KOPT-K1 (cell line): ENCODE measurements around the gene ESPL1.

ENCODE experiments used
- H3K27ac ChIP-seq: fragments of 200-600 bp; sonication (generic); 2 replicates; pipeline ENCODE4 v1.5.1; 2016; ENCODE audit warnings: antibody characterized with exemption, mild to moderate bottlenecking, low read depth, low read length; ENCODE audit not compliant: poor library complexity, severe bottlenecking
- H3K36me3 ChIP-seq: fragments of 200-600 bp; sonication (generic); 2 replicates; pipeline ENCODE4 v1.5.1; 2017; ENCODE audit warnings: antibody characterized with exemption, mild to moderate bottlenecking, low read length, moderate library complexity; ENCODE audit not compliant: insufficient read depth
- H3K9me3 ChIP-seq: fragments of 200-600 bp; sonication (generic); 2 replicates; pipeline ENCODE4 v1.5.1; 2017; ENCODE audit warnings: antibody characterized with exemption, low read length, mild to moderate bottlenecking; ENCODE audit not compliant: insufficient read depth, poor library complexity, severe bottlenecking

Gene ESPL1

DNA sequence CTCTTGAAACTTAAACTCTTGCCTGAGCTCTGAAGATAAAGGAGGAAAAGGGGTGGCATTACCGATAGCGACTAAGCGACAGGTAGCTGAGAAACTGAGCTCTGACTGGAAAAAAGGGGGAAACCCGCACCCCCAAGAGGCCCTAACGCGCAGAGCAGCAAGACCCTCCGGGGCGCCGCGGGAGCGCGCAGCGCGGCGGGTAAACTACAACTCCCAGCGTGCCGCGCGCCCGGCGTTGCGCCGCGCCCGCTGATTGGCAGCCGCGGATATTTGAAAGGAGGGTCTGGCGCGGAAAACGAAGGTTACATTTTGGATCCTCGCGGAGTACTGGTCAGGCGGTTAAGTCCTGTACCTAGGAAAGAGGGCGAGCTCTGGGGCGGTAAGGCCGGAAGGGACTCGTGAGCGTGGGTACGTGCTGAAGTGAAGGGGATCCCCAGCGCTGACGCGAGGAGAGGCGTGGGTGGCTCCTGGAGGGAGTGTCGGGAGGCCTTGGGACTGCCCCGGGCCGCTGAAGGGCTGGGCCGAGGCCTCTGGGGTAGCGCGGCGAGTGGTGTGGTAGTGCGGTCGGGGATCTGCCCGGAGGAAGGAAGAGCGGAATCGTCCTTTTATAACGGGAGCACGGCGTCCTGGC, at the start of gene ESPL1:
Gene ESPL1 (plus strand): TSS at position 301 of the 631 bp plus-strand sequence. CDS start 468 bp downstream, outside the sequence.
- peaks cover 43% of the 10 kb centered on the region for H3K36me3 ChIP-seq
- peak within 1 kb of the TSS; percentile 94 for H3K27ac ChIP-seq
- H3K9me3 ChIP-seq, result no peaks in the 10 kb centered on the region

DNA sequence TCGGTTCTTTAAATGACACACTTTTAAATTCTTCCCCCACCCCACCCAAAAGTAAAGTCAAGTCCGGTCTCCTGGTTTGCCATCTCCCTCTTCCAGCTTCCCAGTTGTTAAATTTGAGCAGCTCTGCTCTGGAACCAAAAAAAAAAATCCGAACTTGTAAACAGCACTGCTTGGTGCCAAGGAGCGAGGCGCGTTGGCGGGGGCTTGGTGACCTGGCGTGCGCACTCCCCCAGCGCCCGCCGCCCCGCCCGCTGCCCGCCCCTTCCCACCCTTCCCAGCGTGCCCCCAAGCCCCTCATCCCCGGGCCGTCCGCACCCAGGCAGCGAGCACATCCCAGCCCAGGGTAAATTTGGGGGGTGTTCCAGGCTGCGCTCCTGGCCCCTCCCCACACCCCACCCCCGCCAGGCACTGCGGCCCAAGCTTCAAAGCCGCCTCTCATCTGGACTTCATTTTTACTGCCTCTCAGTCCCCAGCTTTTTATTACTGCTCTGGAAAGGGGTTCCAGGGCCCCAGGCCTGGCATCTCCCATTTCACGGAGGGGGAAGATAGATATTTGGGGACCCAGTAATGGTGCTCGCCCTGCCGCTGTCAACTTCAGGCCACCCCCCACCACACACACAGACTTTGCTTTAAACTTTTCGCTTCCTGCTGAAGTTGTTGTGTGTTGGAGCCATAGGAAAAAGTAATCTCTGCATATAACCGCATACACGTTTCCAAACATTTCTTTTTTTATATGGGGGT, 49.4 kb upstream of the ESPL1 start:
- Histone ChIP-seq H3K9me3 (no peaks in the 10 kb centered on the region), H3K27ac (no peak overlapping the region), H3K36me3 (no peaks in the 10 kb centered on the region)

DNA sequence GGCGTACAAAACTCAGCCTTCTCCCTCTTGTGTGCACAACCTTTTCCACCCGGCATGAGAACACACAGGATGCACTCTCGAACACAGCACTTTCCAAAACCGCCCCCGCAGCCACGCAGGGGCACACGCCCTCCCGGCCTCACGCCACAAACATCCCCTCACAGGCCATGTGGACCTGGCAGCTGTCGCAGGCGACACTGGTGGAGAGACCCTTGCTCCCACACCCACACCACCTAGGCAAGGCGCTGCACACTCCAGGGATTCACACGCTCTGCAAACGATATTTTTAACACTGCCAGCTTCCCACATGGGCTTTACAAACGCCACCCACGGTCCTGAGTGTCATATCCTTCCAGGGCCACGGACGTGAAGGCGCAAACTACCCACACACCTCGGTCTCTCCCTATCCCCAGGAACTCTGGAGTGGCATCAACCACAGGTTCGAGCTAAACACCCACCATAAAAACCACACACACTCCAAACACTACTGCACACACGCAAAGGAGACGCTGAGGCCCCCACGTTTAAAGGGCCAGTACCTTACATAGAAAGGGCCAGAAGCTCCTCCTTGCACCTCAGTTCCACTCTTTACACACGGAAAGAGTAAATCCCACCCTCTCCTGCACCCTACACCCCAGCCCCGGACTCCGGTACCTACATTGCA, 48.7 kb upstream of the ESPL1 start:
- Histone ChIP-seq H3K36me3 (no peaks in the 10 kb centered on the region), H3K27ac (no peak overlapping the region), H3K9me3 (no peaks in the 10 kb centered on the region)

DNA sequence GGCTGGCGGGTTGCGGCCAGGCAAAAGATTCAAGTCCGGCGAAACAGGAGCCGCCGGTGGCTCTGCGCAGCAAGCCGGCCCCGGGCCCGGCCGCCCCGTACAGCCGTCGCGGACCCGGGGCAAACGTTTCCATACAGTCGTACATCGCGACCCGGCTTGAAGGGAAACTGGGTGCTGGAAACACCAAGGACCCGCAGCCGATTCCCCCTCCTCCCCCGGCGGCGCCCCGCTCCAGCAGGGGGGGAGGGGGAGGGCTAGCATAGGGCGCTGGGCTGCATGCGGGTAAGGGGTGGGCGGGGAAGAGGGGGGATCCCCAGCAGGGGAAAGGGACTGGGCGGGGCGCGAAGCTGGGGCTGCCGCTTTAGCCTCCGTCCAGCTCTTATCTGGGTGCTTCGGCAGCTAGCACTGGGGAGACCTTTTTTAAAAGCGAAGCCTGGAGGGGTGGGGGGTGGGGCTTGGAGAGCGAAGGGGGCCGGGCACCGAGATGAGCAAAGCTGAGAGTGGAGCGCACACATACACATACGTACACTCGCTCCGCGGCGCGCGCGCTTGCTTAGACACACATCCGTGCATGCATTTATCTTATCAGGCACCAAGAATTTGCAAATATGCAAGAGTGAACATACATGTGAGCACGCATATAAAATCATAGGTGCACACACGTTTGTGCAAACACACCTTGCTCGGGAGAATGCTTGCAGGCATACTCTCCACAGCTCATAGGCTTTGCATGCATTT, 48.0 kb upstream of the ESPL1 start:
- H3K27ac ChIP-seq, result peak overlapping the region; percentile 56
- H3K36me3 ChIP-seq, result no peaks in the 10 kb centered on the region
- H3K9me3 ChIP-seq, result no peaks in the 10 kb centered on the region

DNA sequence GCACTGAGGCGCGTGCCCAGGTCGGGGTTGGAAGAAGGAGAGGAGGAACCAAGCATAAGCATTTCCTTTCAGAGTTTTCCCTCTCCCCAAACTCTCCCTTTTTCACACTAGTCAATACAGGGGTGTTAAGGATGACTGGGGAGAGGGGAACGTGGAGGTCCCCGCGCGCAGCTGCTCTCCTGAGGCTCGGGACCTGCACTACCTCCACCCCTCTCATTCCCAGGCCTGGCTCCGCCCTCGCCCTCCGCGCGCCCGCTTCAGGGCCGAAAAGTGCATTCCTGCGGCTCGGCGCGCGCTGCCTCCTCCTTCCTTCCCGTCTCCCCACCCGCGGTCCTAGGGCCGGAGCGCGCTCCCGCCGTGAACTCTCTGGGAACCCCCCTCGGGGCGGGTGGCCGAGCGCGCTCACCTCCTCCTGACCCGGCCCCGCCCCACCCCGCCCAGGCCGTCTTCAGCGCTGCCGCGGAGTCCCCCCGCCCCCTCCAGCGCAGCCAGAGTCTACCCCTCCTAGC, 47.4 kb upstream of the ESPL1 start:
- Histone ChIP-seq H3K36me3 (no peaks in the 10 kb centered on the region), H3K9me3 (no peaks in the 10 kb centered on the region), H3K27ac (peak overlapping the region; percentile 56)

DNA sequence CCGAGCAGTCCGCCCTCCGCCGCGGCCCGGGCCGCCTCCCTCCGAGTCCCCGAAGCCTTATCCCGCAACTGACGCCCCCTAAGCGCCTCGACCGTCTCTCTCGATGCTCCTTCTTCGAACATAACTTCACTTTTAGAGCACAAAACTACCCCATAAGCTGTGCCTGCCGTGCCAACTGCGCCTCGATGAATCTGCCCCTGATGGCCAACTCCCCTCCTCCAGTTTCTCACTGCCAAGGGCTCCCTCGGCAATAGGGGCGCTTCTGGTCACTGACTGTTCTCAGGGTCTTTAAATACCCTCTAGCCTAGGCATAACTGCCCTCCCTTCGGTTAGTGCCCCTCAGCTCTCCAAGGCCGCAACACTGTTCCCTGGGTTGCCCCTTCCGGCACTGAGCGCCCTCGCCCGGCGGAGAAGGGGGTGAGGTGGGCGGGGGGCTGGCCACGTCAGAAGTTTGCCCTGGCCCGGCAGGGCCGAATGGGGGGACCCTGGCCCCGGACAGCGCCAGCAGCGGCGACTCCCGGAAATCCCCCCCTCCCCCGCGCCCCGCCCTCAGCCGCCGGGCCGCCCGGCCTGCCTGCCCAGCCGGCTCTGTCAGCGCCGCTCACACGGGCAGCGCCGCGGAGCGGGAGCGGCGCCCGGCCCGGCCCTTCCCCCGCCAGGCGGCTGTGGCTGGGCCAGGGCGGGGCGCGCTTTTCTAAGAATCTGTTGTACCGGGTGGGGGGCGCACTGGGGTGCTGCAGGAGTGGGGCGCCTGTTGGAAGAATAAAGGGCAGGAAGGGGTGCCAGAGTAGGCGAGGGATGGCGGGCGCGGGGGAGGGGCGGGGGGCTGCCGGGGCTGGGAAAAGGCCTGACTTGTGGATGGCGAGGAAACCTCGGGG, 46.7 kb upstream of the ESPL1 start:
- H3K27ac ChIP-seq, result peak overlapping the region; percentile 56
- H3K9me3 ChIP-seq, result no peaks in the 10 kb centered on the region
- no peaks in the 10 kb centered on the region for H3K36me3 ChIP-seq

DNA sequence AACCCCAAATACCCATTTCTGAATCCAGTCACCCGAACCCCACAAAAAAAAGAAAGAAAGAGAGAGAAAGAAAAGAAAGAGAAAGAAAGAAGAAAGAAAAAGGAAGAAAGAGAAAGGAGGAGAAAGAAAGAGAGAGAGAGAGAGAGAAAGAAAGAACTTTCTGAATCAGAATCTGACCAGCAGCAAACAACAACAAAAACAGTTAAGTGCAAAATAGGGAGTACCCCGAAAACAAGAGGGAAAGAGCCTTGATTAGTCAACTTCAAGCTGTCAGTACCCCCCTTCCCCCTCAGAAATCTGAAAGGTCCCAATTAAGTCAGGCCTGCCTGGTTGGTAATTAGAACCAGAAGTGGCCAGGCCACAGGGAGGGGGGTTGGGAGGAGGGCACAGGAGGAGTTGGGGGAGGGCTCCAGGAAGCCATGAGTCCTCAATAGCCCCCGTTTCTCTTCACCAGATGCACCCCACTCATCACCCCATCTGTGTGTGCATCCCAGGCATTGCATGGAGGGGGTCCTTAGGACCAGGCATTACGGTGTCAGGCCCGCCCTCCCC, 45.9 kb upstream of the ESPL1 start:
- Histone ChIP-seq H3K36me3 (no peaks in the 10 kb centered on the region), H3K9me3 (no peaks in the 10 kb centered on the region), H3K27ac (peak overlapping the region; percentile 62)

DNA sequence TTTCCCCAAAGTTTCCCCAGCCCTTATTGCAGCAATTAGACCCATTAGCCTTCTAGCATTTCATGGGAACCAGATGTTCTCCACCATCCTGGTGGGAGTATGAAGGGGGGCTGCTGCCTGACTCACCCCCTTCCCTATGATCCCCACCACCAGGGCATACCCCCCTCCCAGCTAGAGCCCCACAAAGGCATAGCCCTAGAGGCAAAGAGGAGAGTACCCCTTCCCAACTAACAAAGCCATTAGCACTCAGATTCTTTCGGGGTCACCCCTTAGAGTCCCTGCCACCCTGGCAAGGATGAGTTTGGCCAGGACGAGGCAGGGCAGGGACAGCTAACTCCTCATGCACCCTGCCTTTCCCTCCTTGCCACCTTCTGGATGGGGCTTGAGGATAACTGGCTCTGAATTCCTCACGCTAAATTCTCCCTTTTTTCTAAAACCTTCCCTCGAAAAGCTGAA, 45.3 kb upstream of the ESPL1 start:
- peak overlapping the region; percentile 62 for H3K27ac ChIP-seq
- no peaks in the 10 kb centered on the region for H3K36me3 ChIP-seq

DNA sequence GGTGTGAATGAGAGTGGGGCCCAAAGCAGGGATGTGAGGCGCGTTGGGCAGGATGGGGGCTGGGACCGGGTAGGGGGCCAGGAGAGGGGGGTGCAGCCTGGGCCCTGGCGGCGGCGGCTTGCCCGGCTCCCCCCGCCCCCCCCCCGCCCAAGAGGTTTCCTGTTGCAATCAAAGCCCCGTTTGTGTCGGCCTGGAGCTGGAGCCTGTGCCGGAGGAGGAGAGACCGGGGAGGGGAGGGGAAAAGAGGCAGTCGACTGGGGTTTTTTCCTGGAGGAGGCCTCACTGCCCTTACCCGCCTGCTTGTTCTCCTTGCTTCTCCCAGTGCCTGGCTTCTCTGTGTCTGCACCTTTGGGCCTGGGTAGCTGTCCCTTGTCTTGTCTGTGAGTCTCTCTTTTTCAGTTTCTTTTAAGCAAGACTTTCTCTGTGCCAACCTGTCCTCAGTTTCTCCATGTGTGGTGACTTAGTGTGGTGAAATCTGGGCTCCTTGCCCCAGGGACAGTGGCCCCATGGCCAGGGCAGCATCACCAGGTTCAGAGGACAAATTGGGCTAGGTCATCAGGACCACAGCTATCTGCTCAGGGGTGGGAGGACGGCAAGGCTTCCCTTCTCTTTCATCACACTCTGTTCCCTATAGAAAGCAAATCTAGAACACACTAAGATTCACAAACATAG, 44.6 kb upstream of the ESPL1 start:
- Histone ChIP-seq H3K27ac (peak overlapping the region; percentile 62), H3K36me3 (no peaks in the 10 kb centered on the region), H3K9me3 (no peaks in the 10 kb centered on the region)

More for the DNA sequence above, 45.3 kb upstream of the ESPL1 start:
- H3K9me3 ChIP-seq, result no peaks in the 10 kb centered on the region

DNA sequence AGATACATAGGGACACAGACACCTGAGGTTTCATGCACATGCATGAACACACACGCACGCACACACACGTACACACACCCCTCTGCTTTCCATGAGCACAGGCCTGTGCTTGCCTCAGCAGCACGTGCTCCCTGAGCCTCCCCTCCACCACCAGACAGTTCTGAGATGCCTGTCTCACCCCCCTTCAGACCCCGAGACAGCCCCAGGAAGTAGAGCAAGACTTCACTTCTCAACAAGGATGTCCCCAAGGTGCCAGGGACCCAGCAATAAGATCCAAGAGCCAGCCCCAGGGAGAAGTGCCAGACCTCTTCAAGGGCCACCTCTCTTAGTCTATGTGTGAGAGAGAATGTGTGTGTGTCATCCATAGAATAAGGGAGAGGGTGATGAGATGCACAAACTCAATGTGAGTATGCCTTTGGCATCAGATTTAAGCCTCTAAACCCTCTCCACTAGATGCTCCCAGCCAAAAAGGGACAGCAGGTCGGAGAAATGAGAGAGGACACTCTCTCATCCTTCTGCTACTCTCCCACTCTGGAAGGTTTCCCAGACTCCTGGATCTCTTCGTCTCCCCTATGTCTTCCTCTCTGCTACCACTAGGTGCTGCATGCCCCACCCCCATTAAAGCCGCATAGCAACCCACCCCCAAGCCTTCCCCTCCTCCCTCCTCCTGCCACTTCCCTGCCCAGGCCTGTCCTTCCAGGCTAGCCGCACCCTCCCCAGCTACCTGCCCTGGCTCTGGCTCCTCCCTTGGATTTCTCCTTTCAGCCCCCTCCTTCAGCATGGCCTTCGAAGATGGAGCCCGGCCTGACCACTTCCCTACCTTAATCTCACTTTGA, 43.8 kb upstream of the ESPL1 start:
- Histone ChIP-seq H3K27ac (peak overlapping the region; percentile 62), H3K9me3 (no peaks in the 10 kb centered on the region), H3K36me3 (no peaks in the 10 kb centered on the region)

DNA sequence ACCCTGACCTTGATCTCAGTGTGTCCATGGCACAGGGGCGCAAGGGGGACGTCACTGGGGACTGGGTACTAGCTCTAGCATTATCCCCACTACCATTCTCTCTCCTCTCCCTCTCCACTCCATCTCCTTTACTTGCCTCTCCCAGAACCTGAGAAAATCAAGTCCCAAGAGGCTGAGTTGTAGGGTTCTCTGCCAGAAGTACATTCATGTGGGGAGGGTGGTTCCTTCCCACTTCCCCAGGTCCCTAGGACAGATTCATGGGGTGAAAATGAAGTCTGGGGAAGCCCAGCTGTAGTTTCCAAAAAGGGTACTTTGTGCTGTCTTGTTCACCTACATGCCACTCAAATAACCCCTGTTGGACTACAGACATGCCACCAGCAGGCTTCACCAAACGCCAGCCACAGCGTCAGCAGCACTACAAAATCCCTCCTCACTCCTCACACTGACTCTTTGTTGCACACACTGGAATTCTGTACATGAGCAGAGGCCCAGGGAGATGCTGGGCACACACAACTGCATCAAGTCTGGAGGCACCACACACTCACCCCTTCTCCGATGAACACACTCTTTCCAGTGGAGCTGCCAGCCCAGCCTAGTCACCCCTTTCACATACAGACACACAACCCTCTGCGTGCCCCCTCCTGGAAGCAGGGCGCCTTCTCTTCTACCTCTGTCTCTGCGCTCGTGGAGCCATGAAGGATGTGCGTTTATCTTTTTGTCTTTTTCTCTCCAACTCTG, 43.0 kb upstream of the ESPL1 start:
- H3K36me3 ChIP-seq, result no peaks in the 10 kb centered on the region
- H3K9me3 ChIP-seq, result no peaks in the 10 kb centered on the region
- H3K27ac ChIP-seq, result no peak overlapping the region

DNA sequence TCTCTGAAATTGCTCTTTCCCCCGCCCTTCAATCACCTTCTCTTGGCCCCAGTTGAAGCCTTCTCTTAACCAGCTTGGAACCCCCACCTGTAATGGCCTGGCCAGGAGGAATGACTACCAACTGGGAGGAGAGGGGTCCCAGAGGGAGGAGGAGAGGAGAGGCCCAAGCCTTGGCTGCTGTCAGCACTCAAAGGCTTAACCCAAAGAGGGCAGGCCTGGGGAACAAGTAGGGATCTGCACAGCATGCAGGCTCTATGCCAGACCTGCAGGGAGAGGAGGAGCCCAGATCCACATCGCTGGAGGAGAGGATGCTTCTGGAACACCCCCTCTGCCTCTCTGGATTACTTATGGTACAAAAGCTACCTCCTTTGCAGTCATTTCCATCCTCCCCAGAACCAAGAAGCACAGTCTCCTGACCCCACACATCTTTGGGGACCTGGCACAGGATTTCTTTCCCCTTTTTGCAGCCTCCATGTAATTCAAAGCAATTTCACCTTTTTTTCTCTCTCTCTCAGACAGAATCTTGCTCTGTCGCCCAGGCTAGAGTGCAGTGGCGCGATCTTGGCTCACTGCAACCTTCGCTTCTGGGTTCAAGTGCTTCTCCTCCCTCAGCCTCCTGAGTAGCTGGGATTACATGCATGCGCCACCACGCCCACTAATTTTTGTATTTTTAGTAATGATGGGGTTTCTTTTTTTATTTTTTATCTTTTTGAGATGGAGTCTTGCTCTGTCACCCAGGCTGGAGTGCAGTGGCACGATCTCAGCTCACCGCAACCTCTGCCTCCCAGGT, 42.3 kb upstream of the ESPL1 start:
- Histone ChIP-seq H3K9me3 (no peaks in the 10 kb centered on the region), H3K36me3 (no peaks in the 10 kb centered on the region), H3K27ac (no peak overlapping the region)
